NCI-H1930 (cell line): ENCODE data around the gene TMEM123.
"Not testable (repeated sequence)": the region's sequence is repeated elsewhere in the genome, so short reads cannot be mapped to it uniquely, and the experiment has no call there.

Experiments
- DNase-seq, 2 experiments: peaks; one replicate each; lab custom pipeline; 2025; lab: John Stamatoyannopoulos, UW

Gene TMEM123

DNA sequence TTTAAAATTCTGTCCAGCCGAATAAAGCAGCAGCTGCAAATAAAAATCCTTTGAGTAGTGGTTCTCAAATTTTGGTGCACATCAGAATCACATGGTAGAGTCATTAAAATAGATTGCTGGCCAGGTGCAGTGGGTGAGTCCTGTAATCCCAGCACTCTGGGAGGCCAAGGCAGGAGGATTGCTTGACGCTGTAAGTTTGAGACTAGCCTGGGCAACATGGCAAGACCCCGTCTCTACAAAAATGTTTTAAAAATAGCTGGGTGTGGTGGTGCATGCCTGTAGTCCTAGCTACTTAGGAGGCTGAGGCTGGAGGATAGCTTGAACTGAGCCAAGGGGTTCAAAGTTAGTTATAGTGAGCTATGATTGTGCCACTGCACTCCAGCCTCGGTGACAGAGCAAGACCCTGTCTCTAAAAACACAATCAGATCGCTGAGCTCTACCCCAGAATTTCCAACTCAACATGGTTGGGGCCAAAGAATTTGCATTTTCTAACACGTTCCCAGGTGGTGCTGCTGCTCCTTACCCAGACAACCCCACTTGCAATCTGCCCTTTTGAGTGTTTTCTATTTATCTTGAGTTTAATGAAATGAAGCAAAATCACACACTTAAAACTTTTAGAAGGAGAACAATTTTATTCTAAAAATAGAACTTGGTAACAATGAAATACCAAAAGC, 56.7 kb downstream of the TMEM123 start:
- no peak for DNase-seq

- no peak for DNase-seq
Measured at GRCh38 chr11:102393272-102393730, 59.3 kb downstream of the TMEM123 start.

- no peak for DNase-seq
Measured at GRCh38 chr11:102391549-102392237, 60.9 kb downstream of the TMEM123 start.

- peak; percentile 31 to 50 for DNase-seq
Measured at GRCh38 chr11:102390667-102391465, 61.7 kb downstream of the TMEM123 start.

GRCh38 chr11:102389253-102389652, 63.3 kb downstream of the TMEM123 start:
- no peak for DNase-seq

- DNase-seq, result no peak
Measured at GRCh38 chr11:102387043-102387781, 65.4 kb downstream of the TMEM123 start.

DNA sequence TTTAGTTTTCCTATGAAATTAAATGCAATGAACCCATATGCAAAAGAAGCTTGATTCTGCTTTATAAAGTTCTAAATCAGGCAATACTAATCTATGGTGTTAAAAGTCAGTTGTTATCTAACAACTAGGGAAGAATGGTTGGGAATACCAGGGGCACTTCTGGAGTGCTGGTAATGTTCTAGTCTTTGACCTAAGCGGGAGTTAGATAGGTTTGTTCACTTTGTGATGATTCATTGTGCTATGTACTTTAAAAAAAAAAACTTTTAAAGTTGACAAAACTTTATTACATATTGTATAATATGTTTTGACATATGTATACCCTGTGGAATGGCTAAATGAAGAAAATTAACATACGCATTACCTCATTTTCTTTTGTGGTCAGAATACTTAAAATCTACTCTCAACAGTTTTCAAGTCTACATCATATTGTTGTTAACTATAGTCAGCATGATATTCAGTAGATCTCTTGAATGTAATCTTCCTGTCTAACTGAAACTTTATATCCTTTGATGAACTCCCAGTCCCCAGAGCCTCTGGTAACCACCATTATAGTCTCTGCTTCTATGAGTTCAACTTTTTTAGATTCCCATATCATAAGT, 66.3 kb downstream of the TMEM123 start:
- no peak for DNase-seq

DNA sequence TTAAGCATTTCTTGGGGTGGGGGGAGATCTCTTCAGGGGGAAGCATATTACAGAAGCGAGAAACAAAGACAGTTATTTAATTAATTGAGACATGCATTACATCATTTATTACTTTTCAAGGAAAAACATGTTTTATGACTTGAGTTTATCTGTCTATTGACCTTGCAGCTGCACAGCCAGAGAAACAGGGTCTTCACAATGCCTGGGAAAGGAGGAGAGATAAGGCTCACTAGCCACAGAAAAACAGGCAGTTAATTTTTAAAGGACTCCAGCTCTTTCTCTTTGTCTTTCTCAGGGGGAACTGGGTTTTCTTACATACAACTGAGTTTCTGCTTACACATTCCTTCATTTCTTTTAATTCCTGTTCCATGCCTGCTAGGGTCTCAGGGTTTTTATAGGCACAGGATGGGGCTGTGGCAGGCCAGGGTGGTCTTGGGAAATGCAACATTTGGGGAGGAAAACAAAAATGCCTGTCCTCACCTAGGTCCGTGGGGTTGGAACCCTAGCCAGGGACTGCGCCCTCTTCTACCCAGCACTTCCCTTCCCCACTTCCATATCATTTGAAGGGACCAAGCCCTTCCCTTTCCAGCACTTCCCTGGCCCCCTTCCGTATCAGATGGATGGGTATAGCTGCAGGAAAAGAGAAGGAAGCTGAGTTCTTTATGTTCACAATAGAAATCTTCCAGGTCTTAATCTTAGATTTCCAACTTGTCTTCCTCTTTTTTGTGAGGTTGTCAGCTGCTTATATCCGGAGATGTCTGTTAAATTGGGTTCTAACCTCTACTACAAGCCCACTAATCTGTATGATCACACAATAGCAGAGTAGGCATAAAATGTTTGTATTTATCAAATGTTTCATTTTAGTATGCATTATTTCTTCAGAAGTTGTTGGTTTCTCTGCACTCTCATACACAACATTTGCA, 67.2 kb downstream of the TMEM123 start:
- DNase-seq, result no peak

GRCh38 chr11:102384419-102385079, 68.0 kb downstream of the TMEM123 start:
- no peak for DNase-seq

GRCh38 chr11:102383839-102384238, 68.7 kb downstream of the TMEM123 start:
- no peak for DNase-seq

DNA sequence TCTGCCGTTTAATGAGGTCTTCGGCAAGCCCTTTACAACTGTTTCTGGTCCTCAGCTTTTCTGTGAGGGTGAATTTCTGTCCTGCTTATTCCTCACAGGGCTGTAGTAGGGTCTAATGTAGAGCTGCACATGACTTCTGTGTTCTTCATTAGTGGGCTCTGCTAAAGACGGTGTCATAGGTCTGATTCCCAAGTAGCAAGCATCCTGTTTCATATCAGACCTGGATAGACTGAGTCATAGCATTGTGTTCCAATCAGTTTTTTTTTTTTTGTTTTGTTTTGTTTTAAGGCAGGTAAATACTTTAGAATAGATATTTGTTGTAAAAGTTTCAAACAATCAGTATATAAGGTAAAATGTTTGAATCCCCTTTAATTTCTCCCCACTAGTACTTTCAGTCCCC, 70.2 kb downstream of the TMEM123 start:
- DNase-seq, result no peak

- no peak for DNase-seq
Measured at GRCh38 chr11:102378818-102379217, 73.7 kb downstream of the TMEM123 start.

- no peak for DNase-seq
Measured at GRCh38 chr11:102377891-102378290, 74.7 kb downstream of the TMEM123 start.

GRCh38 chr11:102375720-102376399, 76.7 kb downstream of the TMEM123 start:
- DNase-seq, result no peak

DNA sequence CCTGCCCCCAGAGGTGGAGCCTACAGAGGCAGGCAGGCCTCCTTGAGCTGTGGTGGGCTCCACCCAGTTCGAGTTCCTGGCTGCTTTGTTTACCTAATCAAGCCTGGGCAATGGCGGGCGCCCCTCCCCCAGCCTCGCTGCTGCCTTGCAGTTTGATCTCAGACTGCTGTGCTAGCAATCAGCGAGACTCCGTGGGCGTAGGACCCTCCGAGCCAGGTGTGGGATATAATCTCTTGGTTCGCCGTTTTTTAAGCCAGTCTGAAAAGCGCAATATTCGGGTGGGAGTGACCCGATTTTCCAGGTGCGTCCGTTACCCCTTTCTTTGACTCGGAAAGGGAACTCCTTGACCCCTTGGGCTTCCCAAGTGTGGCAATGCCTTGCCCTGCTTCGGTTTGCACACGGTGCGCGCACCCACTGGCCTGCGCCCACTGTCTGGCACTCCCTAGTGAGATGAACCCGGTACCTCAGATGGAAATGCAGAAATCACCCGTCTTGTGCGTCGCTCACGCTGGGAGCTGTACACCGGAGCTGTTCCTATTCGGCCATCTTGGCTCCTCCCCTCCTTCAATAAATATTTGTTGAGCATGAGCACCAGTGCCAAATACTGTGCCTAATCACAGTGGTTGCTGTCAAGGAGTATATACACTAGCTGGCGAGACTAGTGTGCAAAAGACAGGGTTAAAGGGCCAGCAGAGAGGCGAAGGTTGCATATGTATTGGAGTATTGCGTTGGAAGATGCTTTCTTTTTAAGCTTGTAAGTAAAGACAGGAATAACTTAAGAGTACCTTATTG, 77.7 kb downstream of the TMEM123 start:
- DNase-seq, result not testable (repeated sequence)

DNA sequence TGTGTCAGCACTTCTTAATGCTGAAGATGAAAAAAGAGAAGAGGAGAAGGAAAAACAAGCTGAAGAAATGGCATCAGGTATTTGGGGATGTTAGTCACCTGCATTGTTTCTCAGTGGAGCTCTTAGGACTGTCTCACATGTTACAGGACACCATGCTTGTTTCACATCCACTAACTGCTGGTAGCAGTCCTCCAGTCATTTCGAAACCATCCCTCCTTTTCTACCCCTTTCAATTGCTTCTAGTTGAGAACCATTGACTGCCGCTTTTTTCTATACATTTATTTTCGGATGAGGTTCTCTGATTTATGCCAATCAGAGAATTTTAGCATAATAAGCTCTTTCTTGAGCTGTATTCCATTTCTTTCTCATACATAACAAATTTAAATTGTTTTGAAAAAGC, 84.1 kb downstream of the TMEM123 start:
- no peak for DNase-seq

GRCh38 chr11:102367364-102367763, 85.2 kb downstream of the TMEM123 start:
- DNase-seq, result no peak

GRCh38 chr11:102364991-102365390, 87.6 kb downstream of the TMEM123 start:
- no peak for DNase-seq
